ENCODE measurements around the gene MARCHF5. TPM values are rescaled to one million over a fixed set of nuclear protein-coding genes. Genes with fewer than 3 reads are reported as not detected.
"Not testable (repeated sequence)": the region's sequence is repeated elsewhere in the genome, so short reads cannot be mapped to it uniquely, and the experiment has no call there.

Gene MARCHF5
- total RNA-seq, 4 donors from 2014 or later: 12.3 to 18.5 (median 16.7) TPM

- no peak for DNase-seq (ENCODE audit: extremely low spot score)
- Histone ChIP-seq H3K4me3 (no peak overlapping the region), H3K27me3 (no peaks in the 10 kb centered on the region), H3K9me3 (no peaks in the 10 kb centered on the region), H3K4me1 (peaks cover under 1 to 17% (median 5%) of the 10 kb centered on the region in 4 donors), H3K36me3 (no peaks in the 10 kb centered on the region), H3K27ac (replicated peaks in 1 of 4) (no peak overlapping the region)
- TF ChIP-seq POLR2A (IDR thresholded peaks at IDR 0.05; ENCODE audit: low read depth) (no peak), EP300 (IDR thresholded peaks at IDR 0.05) (no peak), CTCF (IDR thresholded peaks at IDR 0.05) (no peak), POLR2AphosphoS5 (IDR thresholded peaks at IDR 0.05) (no peak)
- intact Hi-C loops (cut with DNase I): no loop called here
These were observed 38.0 kb downstream of the MARCHF5 start for GRCh38 chr10:92328993-92329392.

DNA sequence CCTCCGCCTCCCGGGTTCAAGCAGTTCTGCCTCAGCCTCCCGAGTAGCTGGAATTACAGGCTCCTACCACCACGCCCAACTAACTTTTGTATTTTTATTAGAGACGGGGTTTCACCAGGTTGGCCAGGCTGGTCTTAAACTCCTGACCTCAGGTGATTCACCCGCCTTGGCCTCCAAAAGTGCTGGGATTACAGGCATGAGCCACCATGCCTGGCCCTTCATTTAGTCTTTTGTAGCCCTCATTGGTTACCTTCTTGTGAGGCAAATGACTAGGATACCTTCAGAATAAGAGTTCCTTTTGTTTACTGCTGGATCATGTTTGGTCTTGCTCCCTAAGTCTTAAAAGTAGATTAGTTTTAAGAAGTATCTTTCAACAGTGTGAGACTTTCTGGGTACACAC, 39.0 kb downstream of the MARCHF5 start:
- peaks cover 8 to 17% (median 8%) of the 10 kb centered on the region in 4 donors for H3K4me1 ChIP-seq
- H3K36me3 ChIP-seq; H3K27me3 ChIP-seq; DNase-seq (ENCODE audit: extremely low spot score); H3K27ac ChIP-seq (replicated peaks in 1 of 4); H3K9me3 ChIP-seq; intact Hi-C loops (cut with DNase I); H3K4me3 ChIP-seq: not testable (repeated sequence)
- 96% methylated on average over 6 of the region's 6 CpGs for whole genome bisulfite sequencing

DNA sequence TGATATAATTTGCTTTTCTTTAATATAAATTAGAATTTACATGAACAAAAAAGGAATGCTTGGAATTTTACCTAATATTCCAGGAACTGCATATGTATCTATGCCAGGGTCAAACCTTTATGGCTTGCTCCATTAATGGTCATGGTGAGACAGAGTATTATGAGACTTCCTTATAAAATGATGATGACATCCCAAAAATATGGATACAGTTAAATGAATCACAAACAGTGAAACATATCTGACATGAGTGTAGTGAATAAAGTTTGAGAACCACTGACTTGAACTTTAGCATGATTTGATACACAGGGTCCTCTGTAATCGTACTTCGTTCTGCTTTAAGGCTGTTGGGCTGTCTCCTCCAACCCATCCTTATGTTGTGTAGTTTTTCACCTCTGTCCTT, 51.8 kb downstream of the MARCHF5 start:
- WGBS: 93% methylated on average over 2 of the region's 2 CpGs
- peaks cover 5 to 54% (median 28%) of the 10 kb centered on the region in 4 donors for H3K36me3 ChIP-seq
- H3K4me1 ChIP-seq: peaks cover 0 to 6% (median 0%) of the 10 kb centered on the region in 4 donors
- no peak for DNase-seq (ENCODE audit: extremely low spot score)
- H3K27ac ChIP-seq (replicated peaks in 1 of 4): no peak overlapping the region
- no peak for TF ChIP-seq EP300 (IDR thresholded peaks at IDR 0.05)
- no peak for TF ChIP-seq CTCF (IDR thresholded peaks at IDR 0.05)
- no peak for TF ChIP-seq POLR2A (IDR thresholded peaks at IDR 0.05; ENCODE audit: low read depth)
- TF ChIP-seq POLR2AphosphoS5 (IDR thresholded peaks at IDR 0.05): no peak
- no peaks in the 10 kb centered on the region for H3K9me3 ChIP-seq
- H3K27me3 ChIP-seq: no peaks in the 10 kb centered on the region
- no peak overlapping the region for H3K4me3 ChIP-seq
- intact Hi-C loops (cut with DNase I): no loop called here

DNA sequence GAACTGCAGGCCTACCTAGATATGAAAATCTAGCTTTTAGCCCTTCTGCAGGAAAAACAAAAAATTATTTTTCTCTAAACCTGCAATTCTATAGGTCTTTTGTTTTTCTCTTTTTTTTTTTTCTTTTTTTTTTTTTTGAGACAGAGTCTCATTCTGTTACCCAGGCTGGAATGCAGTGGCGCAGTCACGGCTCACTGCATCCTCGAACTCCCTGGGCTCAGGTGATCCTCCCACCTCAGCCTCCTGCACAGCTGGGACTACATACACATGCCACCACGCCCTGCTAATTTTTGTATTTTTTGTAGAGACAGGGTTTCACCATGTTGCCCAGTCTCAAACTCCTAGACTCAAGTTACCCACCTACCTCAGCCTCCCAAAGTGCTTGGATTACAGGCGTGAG, 54.6 kb downstream of the MARCHF5 start:
- 100% methylated on average over 5 of the region's 5 CpGs for WGBS
- H3K27me3 ChIP-seq; H3K27ac ChIP-seq (replicated peaks in 1 of 4); DNase-seq (ENCODE audit: extremely low spot score); H3K4me3 ChIP-seq; H3K9me3 ChIP-seq; intact Hi-C loops (cut with DNase I); H3K4me1 ChIP-seq: not testable (repeated sequence)
- peaks cover 19 to 77% (median 47%) of the 10 kb centered on the region in 4 donors for H3K36me3 ChIP-seq

GRCh38 chr10:92347035-92347676, 56.2 kb downstream of the MARCHF5 start:
- H3K27ac ChIP-seq (replicated peaks in 1 of 4); H3K27me3 ChIP-seq; H3K4me3 ChIP-seq; DNase-seq (ENCODE audit: extremely low spot score); intact Hi-C loops (cut with DNase I); H3K4me1 ChIP-seq; H3K9me3 ChIP-seq: not testable (repeated sequence)
- 92% methylated on average over 9 of the region's 9 CpGs for WGBS
- H3K36me3 ChIP-seq: peaks cover 16 to 72% (median 43%) of the 10 kb centered on the region in 4 donors

DNA sequence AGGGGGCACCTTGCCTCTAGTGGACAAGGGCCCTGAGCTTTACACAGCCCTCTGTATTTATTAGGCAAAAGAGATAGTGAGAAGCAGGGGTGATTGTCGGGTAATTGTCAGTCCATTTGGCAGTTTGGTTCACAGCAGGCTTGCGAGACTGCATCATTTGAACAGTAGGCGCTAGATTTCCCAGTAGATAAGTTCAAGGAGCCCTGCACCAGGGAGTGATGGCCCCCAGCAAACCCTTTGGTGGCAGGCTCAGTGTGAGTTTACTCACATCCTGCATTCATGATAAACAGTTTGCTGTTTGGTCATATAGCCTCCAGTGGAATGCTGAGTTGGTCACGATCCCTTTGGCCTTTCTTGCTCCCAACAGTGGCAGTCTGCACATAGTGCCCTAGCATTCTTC, 59.4 kb downstream of the MARCHF5 start:
- Histone ChIP-seq H3K4me1 (peaks cover 0 to under 1% (median 0%) of the 10 kb centered on the region in 4 donors), H3K4me3 (no peak overlapping the region), H3K27ac (replicated peaks in 1 of 4) (no peak overlapping the region), H3K36me3 (peaks cover 16 to 46% (median 34%) of the 10 kb centered on the region in 4 donors), H3K27me3 (no peaks in the 10 kb centered on the region), H3K9me3 (no peaks in the 10 kb centered on the region)
- TF ChIP-seq POLR2AphosphoS5 (IDR thresholded peaks at IDR 0.05) (no peak), EP300 (IDR thresholded peaks at IDR 0.05) (no peak), CTCF (IDR thresholded peaks at IDR 0.05) (no peak), POLR2A (IDR thresholded peaks at IDR 0.05; ENCODE audit: low read depth) (no peak)
- 93% methylated on average over 4 of the region's 4 CpGs for WGBS
- DNase-seq (ENCODE audit: extremely low spot score): no peak
- intact Hi-C loops (cut with DNase I): no loop called here
